IMR-90 (cell line): ENCODE measurements around the gene C1orf116. TPM values are rescaled to one million over a fixed set of nuclear protein-coding genes. Genes with fewer than 3 reads are reported as not detected.

Experiments used
- ATAC-seq: fragments of 200-7000 bp; cut with Tn5 transposase; 2 replicates; pipeline ENCODE4 v1.9.1; 2020; ENCODE audit warnings: low read depth, mild to moderate bottlenecking, moderate library complexity
- BruUV-seq: library from RNA; stranded (reverse); fragments of 400-500 nt; replicated peaks from 2 replicates; lab custom pipeline; 2021; lab: Mats Ljungman, UMichigan
- CTCF ChIA-PET: fragments of 300-600 bp; formaldehyde crosslinking; extraction: SDS; loops from one replicate; lab custom pipeline; 2021; ENCODE audit warnings: antibody characterized with exemption; lab: Yijun Ruan, JAX
- POLR2A ChIA-PET: fragments of 300-600 bp; sonication (Branson Sonifier 250); formaldehyde crosslinking; loops from one replicate; lab custom pipeline; 2022; ENCODE audit warnings: antibody characterized with exemption; ENCODE audit not compliant: unreplicated experiment; lab: Charles Lee
- DNase-seq: peaks from one replicate; pipeline ENCODE4 v3.0.0; 2013
- H2AFZ ChIP-seq: replicated peaks from 2 replicates; pipeline ENCODE3; 2013; ENCODE audit warnings: low read length, mild to moderate bottlenecking; ENCODE audit not compliant: poor library complexity
- H2AK5ac ChIP-seq: 2 replicates; pipeline ENCODE4 v1.6.1; 2013; ENCODE audit warnings: low read depth, low read length, inconsistent platforms
- H2AK9ac ChIP-seq: replicated peaks from 2 replicates; pipeline ENCODE3; 2013; ENCODE audit warnings: mild to moderate bottlenecking, low read depth, low read length, moderate library complexity; ENCODE audit not compliant: poor library complexity
- H2BK120ac ChIP-seq: 2 replicates; pipeline ENCODE4 v1.6.1; 2013; ENCODE audit warnings: low read depth, low read length, inconsistent platforms
- H2BK15ac ChIP-seq: 3 replicates; pipeline ENCODE4 v1.6.1; 2013; ENCODE audit warnings: low read depth, low read length, inconsistent platforms
- H2BK20ac ChIP-seq: 2 replicates; pipeline ENCODE4 v1.6.1; 2013; ENCODE audit warnings: low read depth, mild to moderate bottlenecking, inconsistent platforms, low read length, moderate library complexity
- H2BK5ac ChIP-seq: 2 replicates; pipeline ENCODE4 v1.6.1; 2013; ENCODE audit warnings: mild to moderate bottlenecking, low read depth, low read length, inconsistent platforms; ENCODE audit not compliant: poor library complexity, severe bottlenecking
- H3K14ac ChIP-seq: replicated peaks from 2 replicates; pipeline ENCODE4 v1.6.1; 2013; ENCODE audit warnings: low read depth, low read length, inconsistent platforms
- H3K18ac ChIP-seq: 2 replicates; pipeline ENCODE4 v1.6.1; 2013; ENCODE audit warnings: low read depth, low read length, control low read depth
- H3K23ac ChIP-seq: 2 replicates; pipeline ENCODE4 v1.6.1; 2013; ENCODE audit warnings: low read depth, low read length, inconsistent platforms
- H3K27ac ChIP-seq: 2 replicates; pipeline ENCODE4 v1.5.1; 2013; ENCODE audit warnings: mild to moderate bottlenecking, control low read depth, low read length; ENCODE audit not compliant: insufficient read depth
- H3K27me3 ChIP-seq: 2 replicates; pipeline ENCODE4 v1.6.1; 2013; ENCODE audit warnings: low read length; ENCODE audit not compliant: control insufficient read depth, insufficient read depth
- H3K36me3 ChIP-seq: 2 replicates; pipeline ENCODE4 v1.6.1; 2013; ENCODE audit warnings: low read length, mixed read lengths; ENCODE audit not compliant: control insufficient read depth, insufficient read depth
- H3K4ac ChIP-seq: 2 replicates; pipeline ENCODE4 v1.6.1; 2013; ENCODE audit warnings: low read depth, low read length, inconsistent platforms
- H3K4me1 ChIP-seq: 2 replicates; pipeline ENCODE4 v1.6.1; 2013; ENCODE audit warnings: low read length, mixed read lengths; ENCODE audit not compliant: control insufficient read depth, insufficient read depth
- H3K4me2 ChIP-seq: 2 replicates; pipeline ENCODE4 v1.6.1; 2013; ENCODE audit warnings: low read depth, mild to moderate bottlenecking, control low read depth, low read length, moderate library complexity
- H3K4me3 ChIP-seq: 2 replicates; pipeline ENCODE4 v1.5.1; 2013; ENCODE audit warnings: low read depth, mild to moderate bottlenecking, control low read depth, low read length, moderate library complexity; ENCODE audit not compliant: insufficient read depth
- H3K56ac ChIP-seq: 2 replicates; pipeline ENCODE4 v1.6.1; 2013; ENCODE audit warnings: low read length, inconsistent platforms; ENCODE audit not compliant: insufficient read depth; ENCODE audit errors: extremely low read depth
- H3K79me1 ChIP-seq, 2 experiments: 2 replicates each; pipeline ENCODE4 v1.6.1; 2013; ENCODE audit warnings: low read length in 2 of 2, inconsistent platforms in 1 of 2, low read depth in 1 of 2
- H3K9ac ChIP-seq: 2 replicates; pipeline ENCODE4 v1.6.1; 2013; ENCODE audit warnings: low read depth, low read length, control low read depth
- H3K9me1 ChIP-seq: 2 replicates; pipeline ENCODE4 v1.6.1; 2013; ENCODE audit warnings: low read length, inconsistent platforms; ENCODE audit not compliant: insufficient read depth
- H3K9me3 ChIP-seq: 2 replicates; pipeline ENCODE4 v1.6.1; 2013; ENCODE audit warnings: low read length; ENCODE audit not compliant: control insufficient read depth, insufficient read depth
- H4K20me1 ChIP-seq: 2 replicates; pipeline ENCODE4 v1.6.1; 2013; ENCODE audit warnings: low read length, inconsistent platforms; ENCODE audit not compliant: insufficient read depth
- H4K5ac ChIP-seq: 2 replicates; pipeline ENCODE4 v1.6.1; 2013; ENCODE audit warnings: mild to moderate bottlenecking, low read depth, low read length, control low read depth
- H4K8ac ChIP-seq, 2 experiments: 2 replicates each; pipeline ENCODE4 v1.6.1; 2013; ENCODE audit warnings: low read depth in 2 of 2, low read length in 2 of 2, control low read depth in 1 of 2, inconsistent platforms in 1 of 2
- H4K91ac ChIP-seq: 2 replicates; pipeline ENCODE4 v1.6.1; 2013; ENCODE audit warnings: low read depth, low read length, inconsistent platforms; ENCODE audit not compliant: insufficient read depth
- CEBPB ChIP-seq: IDR thresholded peaks from 2 replicates; pipeline ENCODE4 v1.6.1; 2012; ENCODE audit warnings: low read depth, low read length, improper control_type of control experiment
- NFE2L2 ChIP-seq: fragments of 150-350 bp; IDR thresholded peaks from 2 replicates; pipeline ENCODE4 v1.6.1; 2016; ENCODE audit warnings: low read depth, mild to moderate bottlenecking, low read length
- POLR2A ChIP-seq: IDR thresholded peaks from 2 replicates; pipeline ENCODE4 v1.6.1; 2012; ENCODE audit warnings: mild to moderate bottlenecking, low read depth, low read length
- RFX5 ChIP-seq: IDR thresholded peaks from 2 replicates; pipeline ENCODE4 v1.8.0; 2012; ENCODE audit warnings: low read depth, mild to moderate bottlenecking, low read length, moderate library complexity
- WGBS, 2 experiments: methylation state at CpG; one replicate each; pipeline versions ENCODE4 v1.1.5 to v1.1.7; 2013; ENCODE audit warnings: missing lambda C conversion rate in 2 of 2; ENCODE audit not compliant: insufficient read length in 1 of 2; ENCODE audit errors: extremely low coverage in 2 of 2; 5-methylcytosine and 5-hydroxymethylcytosine counted together
- dilution Hi-C: fragments of 300-500 bp; cut with HindIII; formaldehyde crosslinking; loops from one replicate; pipeline ENCODE4 v1.14.3; 2018; ENCODE audit warnings: low sequenced_read_pairs; ENCODE audit not compliant: unreplicated experiment
- in situ Hi-C: fragments of 300-500 bp; cut with MboI; formaldehyde crosslinking; loops from 3 replicates; pipeline ENCODE4 v1.14.3; 2019; ENCODE audit warnings: low sequenced_read_pairs, inconsistent platforms, mixed read lengths
- intact Hi-C: fragments of 100-400 bp; cut with micrococcal nuclease; formaldehyde crosslinking; loops from 2 replicates; pipeline ENCODE4 v1.10.0; 2022
- polyA plus RNA-seq, 3 experiments: library from polyadenylated mRNA; depleted of rRNA; stranded (reverse); fragments of >200 nt; gene quantifications; 2 replicates each; pipeline ENCODE4 v1.2.3, GENCODE V29; 2012; ENCODE audit warnings: low replicate concordance in 1 of 3
- total RNA-seq: library from RNA; depleted of rRNA; stranded (reverse); fragments of >200 nt; gene quantifications from 2 replicates; pipeline ENCODE4 v1.2.3, GENCODE V29; 2012

The C1orf116 gene
- total and polyA plus RNA-seq, 2 of the 4 experiments (the other 2 are of a cell fraction), result under 0.01 to 0.03 TPM

DNA sequence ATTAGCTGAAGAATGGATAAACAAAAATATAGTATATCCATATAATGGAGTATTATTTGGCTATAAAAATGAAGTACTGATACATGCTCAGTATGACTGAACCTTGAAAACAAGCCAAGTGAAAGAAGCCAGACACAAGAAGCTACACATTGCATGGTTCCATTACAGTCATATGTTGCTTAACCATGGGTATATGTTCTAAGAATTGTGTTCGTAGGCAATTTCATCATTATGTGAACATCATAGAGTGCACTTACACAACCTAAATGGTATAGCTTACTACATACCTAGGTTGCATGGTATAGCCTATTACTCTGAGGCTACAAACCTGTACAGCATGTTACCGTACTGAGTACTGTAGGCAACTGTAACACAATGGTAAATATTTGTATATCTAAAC lies 33.7 kb downstream of the C1orf116 start:
- no peaks in the 10 kb centered on the region for H3K79me1 ChIP-seq
- no peak for DNase-seq
- no peak overlapping the region for H4K5ac ChIP-seq
- dilution Hi-C loops (no loop called here), in situ Hi-C loops (no loop called here), intact Hi-C loops (no loop called here)
- H2AFZ ChIP-seq, result no peak overlapping the region
- H3K4me2 ChIP-seq, result no peak overlapping the region
- H3K9me1 ChIP-seq, result no peaks in the 10 kb centered on the region
- WGBS, 2 experiments, result no CpG with 5 or more reads among the region's 2 CpGs
- H2BK5ac ChIP-seq, result no peak overlapping the region
- ATAC-seq, result no peak
- CTCF ChIA-PET, result no interaction called here
- no peak overlapping the region for H4K8ac ChIP-seq
- no peak overlapping the region for H3K4me3 ChIP-seq
- H3K27me3 ChIP-seq, result peaks cover 6% of the 10 kb centered on the region; the same call in 1 of the 2 replicates
- H4K20me1 ChIP-seq, result no peaks in the 10 kb centered on the region
- H2BK15ac ChIP-seq, result no peak overlapping the region
- H2BK20ac ChIP-seq, result no peak overlapping the region
- BruUV-seq, result no TSS peak
- H3K9me3 ChIP-seq, result no peaks in the 10 kb centered on the region
- no peak overlapping the region for H2AK9ac ChIP-seq
- POLR2A ChIA-PET, result no interaction called here
- H3K4ac ChIP-seq, result no peak overlapping the region
- no peak overlapping the region for H3K27ac ChIP-seq
- H3K14ac ChIP-seq, result no peak overlapping the region
- TF ChIP-seq NFE2L2 (no peak), RFX5 (no peak), CEBPB (no peak), POLR2A (no peak)
- no peak overlapping the region for H2AK5ac ChIP-seq
- H3K18ac ChIP-seq, result no peak overlapping the region
- H3K36me3 ChIP-seq, result no peaks in the 10 kb centered on the region
- no peaks in the 10 kb centered on the region for H3K4me1 ChIP-seq
- no peak overlapping the region for H2BK120ac ChIP-seq
- H3K9ac ChIP-seq, result no peak overlapping the region
- H4K91ac ChIP-seq, result no peak overlapping the region
- H3K23ac ChIP-seq, result no peak overlapping the region
- no peak overlapping the region for H3K56ac ChIP-seq
